GM23338 (cell line): ENCODE data around the gene CARD10. TPM values are rescaled to one million over a fixed set of nuclear protein-coding genes. Genes with fewer than 3 reads are reported as not detected.

ENCODE experiments used
- ATAC-seq: fragments of 200-7000 bp; cut with Tn5 transposase; 3 replicates; pipeline ENCODE4 v1.9.1; 2020
- DNase-seq: peaks from one replicate; pipeline ENCODE4 v3.0.0-alpha.2; 2015; ENCODE audit warnings: low spot score
- H2AFZ ChIP-seq: fragments of 200-600 bp; sonication (generic); 2 replicates; pipeline ENCODE4 v1.8.0; 2016; ENCODE audit warnings: antibody characterized with exemption, mild to moderate bottlenecking, moderate library complexity
- H3F3A ChIP-seq: fragments of 200-600 bp; sonication (generic); replicated peaks from 2 replicates; pipeline ENCODE4 v1.8.0; 2017; ENCODE audit warnings: antibody characterized with exemption, mixed run types, low read depth
- H3K27ac ChIP-seq: fragments of 200-600 bp; sonication (generic); 2 replicates; pipeline ENCODE4 v1.6.1; 2016; ENCODE audit warnings: low read depth
- H3K27me3 ChIP-seq: fragments of 200-600 bp; sonication (generic); 2 replicates; pipeline ENCODE4 v1.8.0; 2016; ENCODE audit warnings: mild to moderate bottlenecking, mixed run types, moderate library complexity; ENCODE audit not compliant: insufficient read depth
- H3K36me3 ChIP-seq: fragments of 200-600 bp; sonication (generic); 2 replicates; pipeline ENCODE4 v1.8.0; 2016; ENCODE audit warnings: mild to moderate bottlenecking; ENCODE audit not compliant: insufficient read depth
- H3K4me1 ChIP-seq: fragments of 200-600 bp; sonication (generic); 2 replicates; pipeline ENCODE4 v1.8.0; 2016; ENCODE audit warnings: mild to moderate bottlenecking, moderate library complexity; ENCODE audit not compliant: insufficient read depth
- H3K4me2 ChIP-seq: fragments of 200-600 bp; sonication (generic); 2 replicates; pipeline ENCODE4 v1.7.1; 2017; ENCODE audit warnings: mixed run types
- H3K4me3 ChIP-seq: fragments of 200-600 bp; sonication (generic); 2 replicates; pipeline ENCODE4 v1.6.1; 2016; ENCODE audit warnings: mixed run types
- H3K79me2 ChIP-seq: fragments of 200-600 bp; sonication (generic); replicated peaks from 2 replicates; pipeline ENCODE4 v1.8.0; 2017; ENCODE audit warnings: mild to moderate bottlenecking; ENCODE audit not compliant: insufficient read depth
- H3K9me2 ChIP-seq: fragments of 200-600 bp; sonication (generic); 2 replicates; pipeline ENCODE4 v1.8.0; 2017; ENCODE audit not compliant: insufficient read depth
- H4K20me1 ChIP-seq: fragments of 200-600 bp; sonication (generic); replicated peaks from 2 replicates; pipeline ENCODE4 v1.8.0; 2017; ENCODE audit warnings: mild to moderate bottlenecking; ENCODE audit not compliant: insufficient read depth
- H3K27ac Mint-ChIP-seq: 2 replicates; pipeline ENCODE4 v1.8.0; 2020; ENCODE audit warnings: inconsistent platforms, mild to moderate bottlenecking, moderate library complexity, mixed read lengths
- H3K27me3 Mint-ChIP-seq: 3 replicates; pipeline ENCODE4 v1.8.0; 2022; ENCODE audit warnings: low read depth, mild to moderate bottlenecking, moderate library complexity, mixed read lengths, inconsistent platforms; ENCODE audit not compliant: insufficient read depth, poor library complexity
- H3K36me3 Mint-ChIP-seq: 3 replicates; pipeline ENCODE4 v1.8.0; 2021; ENCODE audit warnings: low read depth, mild to moderate bottlenecking, inconsistent platforms, moderate library complexity, mixed read lengths
- H3K4me1 Mint-ChIP-seq: 3 replicates; pipeline ENCODE4 v1.8.0; 2020; ENCODE audit warnings: mild to moderate bottlenecking, inconsistent platforms, mixed read lengths
- H3K4me3 Mint-ChIP-seq: 3 replicates; pipeline ENCODE4 v1.8.0; 2021; ENCODE audit warnings: moderate library complexity, mild to moderate bottlenecking, inconsistent platforms, mixed read lengths
- H3K9me3 Mint-ChIP-seq: 3 replicates; pipeline ENCODE4 v1.8.0; 2020; ENCODE audit warnings: moderate library complexity, mild to moderate bottlenecking, inconsistent platforms, mixed read lengths
- CREB1 ChIP-seq: fragments of 250-450 bp; sonication (Bioruptor Pico); IDR thresholded peaks from 2 replicates; pipeline ENCODE4 v1.5.0; 2020; ENCODE audit warnings: low read depth, mild to moderate bottlenecking, moderate library complexity
- ETS1 ChIP-seq: IDR thresholded peaks from 2 replicates; pipeline ENCODE4 v1.6.1; 2016; ENCODE audit warnings: antibody characterized with exemption
- EZH2 ChIP-seq: fragments of 200-600 bp; sonication (generic); IDR thresholded peaks from one replicate; pipeline ENCODE4 v1.8.0; 2017; ENCODE audit warnings: antibody characterized with exemption, mild to moderate bottlenecking, low read depth; ENCODE audit not compliant: unreplicated experiment
- EZH2phosphoT487 ChIP-seq: fragments of 200-600 bp; sonication (generic); IDR thresholded peaks from one replicate; pipeline ENCODE4 v1.8.1; 2018; ENCODE audit warnings: antibody characterized with exemption; ENCODE audit not compliant: unreplicated experiment
- JUNB ChIP-seq: IDR thresholded peaks from one replicate; pipeline ENCODE4 v1.6.1; 2016; ENCODE audit warnings: antibody characterized with exemption; ENCODE audit not compliant: unreplicated experiment
- NANOG ChIP-seq: IDR thresholded peaks from 2 replicates; pipeline ENCODE4 v1.6.1; 2016; ENCODE audit warnings: antibody characterized with exemption, borderline replicate concordance
- POLR2AphosphoS5 ChIP-seq: IDR thresholded peaks from 2 replicates; pipeline ENCODE4 v1.6.1; 2016; ENCODE audit warnings: antibody characterized with exemption, low read depth
- STAT1 ChIP-seq: IDR thresholded peaks from one replicate; pipeline ENCODE4 v1.6.1; 2016; ENCODE audit warnings: antibody characterized with exemption; ENCODE audit not compliant: unreplicated experiment
- ZNF114 ChIP-seq: fragments of 250-450 bp; sonication (Bioruptor Pico); IDR thresholded peaks from 2 replicates; pipeline ENCODE4 v1.5.0; 2020; ENCODE audit warnings: mild to moderate bottlenecking, moderate library complexity
- ZNF331 ChIP-seq: fragments of 250-450 bp; sonication (Bioruptor Pico); IDR thresholded peaks from 2 replicates; pipeline ENCODE4 v1.5.0; 2020; ENCODE audit warnings: low read depth, mild to moderate bottlenecking, moderate library complexity
- polyA plus RNA-seq: library from polyadenylated mRNA; unstranded; fragments of >200 nt; fragmentation: Nextera tagmentation; extraction: Ambion mirVana; gene quantifications from 2 replicates; pipeline ENCODE4 v1.2.1, GENCODE V29; 2016
- total RNA-seq: library from RNA; depleted of rRNA; stranded (reverse); fragments of >200 nt; shearing (Covaris generic); gene quantifications from 2 replicates; pipeline ENCODE4 v1.2.3, GENCODE V29; 2014
- TF ChIP-seq, protein P1 (sequence below): fragments of 250-450 bp; sonication (Bioruptor Pico); IDR thresholded peaks from 2 replicates; pipeline ENCODE4 v1.5.0; 2020; ENCODE audit warnings: mild to moderate bottlenecking, moderate library complexity
- TF ChIP-seq, protein P2 (sequence below), 2 experiments: fragments of 200-600 bp in 1 of 2; sonication (generic) in 1 of 2; conservative IDR thresholded peaks; 2 replicates each; pipeline versions ENCODE4 v1.5.1 to v1.6.1; 2016 to 2017; ENCODE audit warnings: antibody characterized with exemption in 2 of 2, low read depth in 2 of 2, mild to moderate bottlenecking in 2 of 2, moderate library complexity in 1 of 2

CARD10 gene
- total and polyA plus RNA-seq, 2 experiments from 2014 or later = 5.4 to 17.2 TPM

- TF ChIP-seq, protein P1, sequence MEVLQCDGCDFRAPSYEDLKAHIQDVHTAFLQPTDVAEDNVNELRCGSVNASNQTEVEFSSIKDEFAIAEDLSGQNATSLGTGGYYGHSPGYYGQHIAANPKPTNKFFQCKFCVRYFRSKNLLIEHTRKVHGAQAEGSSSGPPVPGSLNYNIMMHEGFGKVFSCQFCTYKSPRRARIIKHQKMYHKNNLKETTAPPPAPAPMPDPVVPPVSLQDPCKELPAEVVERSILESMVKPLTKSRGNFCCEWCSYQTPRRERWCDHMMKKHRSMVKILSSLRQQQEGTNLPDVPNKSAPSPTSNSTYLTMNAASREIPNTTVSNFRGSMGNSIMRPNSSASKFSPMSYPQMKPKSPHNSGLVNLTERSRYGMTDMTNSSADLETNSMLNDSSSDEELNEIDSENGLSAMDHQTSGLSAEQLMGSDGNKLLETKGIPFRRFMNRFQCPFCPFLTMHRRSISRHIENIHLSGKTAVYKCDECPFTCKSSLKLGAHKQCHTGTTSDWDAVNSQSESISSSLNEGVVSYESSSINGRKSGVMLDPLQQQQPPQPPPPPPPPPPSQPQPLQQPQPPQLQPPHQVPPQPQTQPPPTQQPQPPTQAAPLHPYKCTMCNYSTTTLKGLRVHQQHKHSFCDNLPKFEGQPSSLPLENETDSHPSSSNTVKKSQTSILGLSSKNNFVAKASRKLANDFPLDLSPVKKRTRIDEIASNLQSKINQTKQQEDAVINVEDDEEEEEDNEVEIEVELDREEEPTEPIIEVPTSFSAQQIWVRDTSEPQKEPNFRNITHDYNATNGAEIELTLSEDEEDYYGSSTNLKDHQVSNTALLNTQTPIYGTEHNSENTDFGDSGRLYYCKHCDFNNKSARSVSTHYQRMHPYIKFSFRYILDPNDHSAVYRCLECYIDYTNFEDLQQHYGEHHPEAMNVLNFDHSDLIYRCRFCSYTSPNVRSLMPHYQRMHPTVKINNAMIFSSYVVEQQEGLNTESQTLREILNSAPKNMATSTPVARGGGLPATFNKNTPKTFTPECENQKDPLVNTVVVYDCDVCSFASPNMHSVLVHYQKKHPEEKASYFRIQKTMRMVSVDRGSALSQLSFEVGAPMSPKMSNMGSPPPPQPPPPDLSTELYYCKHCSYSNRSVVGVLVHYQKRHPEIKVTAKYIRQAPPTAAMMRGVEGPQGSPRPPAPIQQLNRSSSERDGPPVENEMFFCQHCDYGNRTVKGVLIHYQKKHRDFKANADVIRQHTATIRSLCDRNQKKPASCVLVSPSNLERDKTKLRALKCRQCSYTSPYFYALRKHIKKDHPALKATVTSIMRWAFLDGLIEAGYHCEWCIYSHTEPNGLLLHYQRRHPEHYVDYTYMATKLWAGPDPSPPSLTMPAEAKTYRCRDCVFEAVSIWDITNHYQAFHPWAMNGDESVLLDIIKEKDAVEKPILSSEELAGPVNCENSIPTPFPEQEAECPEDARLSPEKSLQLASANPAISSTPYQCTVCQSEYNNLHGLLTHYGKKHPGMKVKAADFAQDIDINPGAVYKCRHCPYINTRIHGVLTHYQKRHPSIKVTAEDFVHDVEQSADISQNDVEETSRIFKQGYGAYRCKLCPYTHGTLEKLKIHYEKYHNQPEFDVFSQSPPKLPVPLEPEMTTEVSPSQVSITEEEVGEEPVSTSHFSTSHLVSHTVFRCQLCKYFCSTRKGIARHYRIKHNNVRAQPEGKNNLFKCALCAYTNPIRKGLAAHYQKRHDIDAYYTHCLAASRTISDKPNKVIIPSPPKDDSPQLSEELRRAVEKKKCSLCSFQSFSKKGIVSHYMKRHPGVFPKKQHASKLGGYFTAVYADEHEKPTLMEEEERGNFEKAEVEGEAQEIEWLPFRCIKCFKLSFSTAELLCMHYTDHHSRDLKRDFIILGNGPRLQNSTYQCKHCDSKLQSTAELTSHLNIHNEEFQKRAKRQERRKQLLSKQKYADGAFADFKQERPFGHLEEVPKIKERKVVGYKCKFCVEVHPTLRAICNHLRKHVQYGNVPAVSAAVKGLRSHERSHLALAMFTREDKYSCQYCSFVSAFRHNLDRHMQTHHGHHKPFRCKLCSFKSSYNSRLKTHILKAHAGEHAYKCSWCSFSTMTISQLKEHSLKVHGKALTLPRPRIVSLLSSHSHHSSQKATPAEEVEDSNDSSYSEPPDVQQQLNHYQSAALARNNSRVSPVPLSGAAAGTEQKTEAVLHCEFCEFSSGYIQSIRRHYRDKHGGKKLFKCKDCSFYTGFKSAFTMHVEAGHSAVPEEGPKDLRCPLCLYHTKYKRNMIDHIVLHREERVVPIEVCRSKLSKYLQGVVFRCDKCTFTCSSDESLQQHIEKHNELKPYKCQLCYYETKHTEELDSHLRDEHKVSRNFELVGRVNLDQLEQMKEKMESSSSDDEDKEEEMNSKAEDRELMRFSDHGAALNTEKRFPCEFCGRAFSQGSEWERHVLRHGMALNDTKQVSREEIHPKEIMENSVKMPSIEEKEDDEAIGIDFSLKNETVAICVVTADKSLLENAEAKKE (CRISPR knock-in tag) = no peak
- no peak for TF ChIP-seq NANOG
- no peak for TF ChIP-seq ZNF331 (CRISPR knock-in tag)
- TF ChIP-seq JUNB = no peak
- no peak for TF ChIP-seq ETS1
- TF ChIP-seq ZNF114 (CRISPR knock-in tag) = no peak
- no peak for TF ChIP-seq POLR2AphosphoS5
- TF ChIP-seq CREB1 (CRISPR knock-in tag) = no peak
Measured at GRCh38 chr22:37496651-37497050, 22.6 kb downstream of the CARD10 start (continued).

- Histone ChIP-seq H3K4me2 (no peak overlapping the region), H3K36me3 (no peaks in the 10 kb centered on the region), H3K9me2 (no peaks in the 10 kb centered on the region), H3K4me1 (no peaks in the 10 kb centered on the region), H2AFZ (no peak overlapping the region), H3K4me3 (no peak overlapping the region), H3K79me2 (no peaks in the 10 kb centered on the region), H4K20me1 (no peaks in the 10 kb centered on the region), H3F3A (0 out of 2 replicates have a peak, but pooled peaks cover 4% of the 10 kb centered on the region), H3K27me3 (no peaks in the 10 kb centered on the region), H3K27ac (no peak overlapping the region)
- ATAC-seq (no peak), DNase-seq (no peak)
- Mint-ChIP-seq H3K4me3 (no peak overlapping the region), H3K27me3 (peaks cover 8% of the 10 kb centered on the region), H3K4me1 (peaks cover 33% of the 10 kb centered on the region), H3K27ac (no peak overlapping the region), H3K9me3 (no peaks in the 10 kb centered on the region; the same call in 2 of the 3 replicates), H3K36me3 (no peaks in the 10 kb centered on the region; the same call in 2 of the 3 replicates)
- TF ChIP-seq EZH2 (no peak), NANOG (no peak), STAT1 (no peak), EZH2phosphoT487 (no peak), ETS1 (no peak), CREB1 (CRISPR knock-in tag) (no peak), ZNF114 (CRISPR knock-in tag) (no peak), JUNB (no peak)
- TF ChIP-seq, protein P2, sequence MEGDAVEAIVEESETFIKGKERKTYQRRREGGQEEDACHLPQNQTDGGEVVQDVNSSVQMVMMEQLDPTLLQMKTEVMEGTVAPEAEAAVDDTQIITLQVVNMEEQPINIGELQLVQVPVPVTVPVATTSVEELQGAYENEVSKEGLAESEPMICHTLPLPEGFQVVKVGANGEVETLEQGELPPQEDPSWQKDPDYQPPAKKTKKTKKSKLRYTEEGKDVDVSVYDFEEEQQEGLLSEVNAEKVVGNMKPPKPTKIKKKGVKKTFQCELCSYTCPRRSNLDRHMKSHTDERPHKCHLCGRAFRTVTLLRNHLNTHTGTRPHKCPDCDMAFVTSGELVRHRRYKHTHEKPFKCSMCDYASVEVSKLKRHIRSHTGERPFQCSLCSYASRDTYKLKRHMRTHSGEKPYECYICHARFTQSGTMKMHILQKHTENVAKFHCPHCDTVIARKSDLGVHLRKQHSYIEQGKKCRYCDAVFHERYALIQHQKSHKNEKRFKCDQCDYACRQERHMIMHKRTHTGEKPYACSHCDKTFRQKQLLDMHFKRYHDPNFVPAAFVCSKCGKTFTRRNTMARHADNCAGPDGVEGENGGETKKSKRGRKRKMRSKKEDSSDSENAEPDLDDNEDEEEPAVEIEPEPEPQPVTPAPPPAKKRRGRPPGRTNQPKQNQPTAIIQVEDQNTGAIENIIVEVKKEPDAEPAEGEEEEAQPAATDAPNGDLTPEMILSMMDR (conservative IDR thresholded peaks at IDR 0.05; ENCODE audit: low read depth in 2 of 2) = no peak
Measured at GRCh38 chr22:37493979-37494378, 25.2 kb downstream of the CARD10 start.
